GM12878 (cell line): ENCODE results near the gene IGFALS. TPM values are rescaled to one million over a fixed set of nuclear protein-coding genes. Genes with fewer than 3 reads are reported as not detected.

Source experiments
- ATAC-seq: fragments of 200-7000 bp; cut with Tn5 transposase; 3 replicates; pipeline ENCODE4 v1.9.1; 2020; ENCODE audit warnings: mild to moderate bottlenecking, moderate library complexity
- BruUV-seq: library from RNA; stranded (reverse); fragments of 400-500 nt; replicated peaks from 2 replicates; lab custom pipeline; 2021; lab: Mats Ljungman, UMichigan
- CTCF ChIA-PET: fragments of 300-600 bp; sonication (Branson Sonifier 250); formaldehyde crosslinking; extraction: SDS; loops from one replicate; lab custom pipeline; 2021; ENCODE audit warnings: inconsistent platforms; lab: Yijun Ruan, JAX
- POLR2A ChIA-PET: fragments of 350-600 bp; formaldehyde crosslinking; extraction: SDS; loops from one replicate; lab custom pipeline; 2021; ENCODE audit warnings: inconsistent platforms; lab: Charles Lee
- RAD21 ChIA-PET: fragments of 300-600 bp; sonication (Branson Sonifier 250); formaldehyde crosslinking; loops from one replicate; lab custom pipeline; 2023; ENCODE audit warnings: antibody characterized with exemption; ENCODE audit not compliant: unreplicated experiment; lab: Charles Lee
- SMC1A ChIA-PET: fragments of 300-600 bp; sonication (Branson Sonifier 250); formaldehyde crosslinking; loops from one replicate; lab custom pipeline; 2023; ENCODE audit not compliant: unreplicated experiment, uncharacterized antibody; lab: Charles Lee
- DNase-seq: peaks from one replicate; pipeline ENCODE4 v3.0.0-alpha.2; 2011; ENCODE audit warnings: low read depth, low spot score
- FAIRE-seq: peaks from 3 replicates; lab custom pipeline; 2011; peaks lifted over from hg19 to GRCh38; lab: Jason Lieb, UNC
- H2AFZ ChIP-seq: 2 replicates; pipeline ENCODE4 v1.6.0; 2011; ENCODE audit warnings: low read depth, low read length, control low read depth; ENCODE audit not compliant: control insufficient read depth
- H3K27ac ChIP-seq: 2 replicates; pipeline ENCODE4 v1.5.1; 2011; ENCODE audit warnings: control low read depth; ENCODE audit not compliant: control insufficient read depth, insufficient read depth
- H3K27me3 ChIP-seq, 2 experiments: replicated peaks in 1 of 2; 2 replicates each; pipeline versions ENCODE4 v1.6.0 to v1.6.1; 2011; ENCODE audit warnings: low read length in 1 of 2; ENCODE audit not compliant: control insufficient read depth in 2 of 2, insufficient read depth in 2 of 2
- H3K36me3 ChIP-seq, 2 experiments: 2 replicates each; pipeline ENCODE4 v1.5.1; 2011; ENCODE audit warnings: low read length in 1 of 2; ENCODE audit not compliant: control insufficient read depth in 2 of 2, insufficient read depth in 2 of 2
- H3K4me1 ChIP-seq: 2 replicates; pipeline ENCODE4 v1.6.1; 2011; ENCODE audit warnings: mild to moderate bottlenecking, low read length, moderate library complexity, mixed read lengths; ENCODE audit not compliant: control insufficient read depth, insufficient read depth
- H3K4me2 ChIP-seq: 2 replicates; pipeline ENCODE4 v1.6.0; 2011; ENCODE audit warnings: control low read depth; ENCODE audit not compliant: control insufficient read depth, insufficient read depth
- H3K4me3 ChIP-seq: fragments of 200-600 bp; sonication (generic); 2 replicates; pipeline ENCODE4 v1.5.1; 2016
- H3K79me2 ChIP-seq: 2 replicates; pipeline ENCODE4 v1.6.0; 2011; ENCODE audit warnings: low read length; ENCODE audit not compliant: control insufficient read depth, insufficient read depth
- H3K9ac ChIP-seq: 2 replicates; pipeline ENCODE4 v1.8.0; 2011; ENCODE audit warnings: low read length, control low read depth, mixed read lengths; ENCODE audit not compliant: control insufficient read depth, insufficient read depth
- H3K9me3 ChIP-seq: replicated peaks from 3 replicates; pipeline ENCODE4 v1.5.1; 2011; ENCODE audit warnings: mild to moderate bottlenecking, low read length; ENCODE audit not compliant: control insufficient read depth, insufficient read depth
- H4K20me1 ChIP-seq: 2 replicates; pipeline ENCODE4 v1.6.0; 2011; ENCODE audit not compliant: control insufficient read depth, insufficient read depth
- ATF3 ChIP-seq: IDR thresholded peaks from 2 replicates; pipeline ENCODE4 v1.6.1; 2011; ENCODE audit warnings: low read depth, mild to moderate bottlenecking, low read length, moderate library complexity, borderline replicate concordance; ENCODE audit errors: extremely low read depth
- EGR1 ChIP-seq, 2 experiments: IDR thresholded peaks; 1 replicate in 1 of 2; 2 replicates in 1 of 2; pipeline ENCODE4 v1.6.1; 2011 to 2012; ENCODE audit warnings: low read depth in 2 of 2, low read length in 2 of 2, borderline replicate concordance in 1 of 2, mild to moderate bottlenecking in 1 of 2, moderate library complexity in 1 of 2
- ELK1 ChIP-seq: IDR thresholded peaks from 2 replicates; pipeline ENCODE4 v1.6.1; 2012; ENCODE audit warnings: low read depth, low read length, improper control_type of control experiment
- HDGF ChIP-seq: fragments of 450-650 bp; IDR thresholded peaks from 2 replicates; pipeline ENCODE4 v1.6.1; 2016; ENCODE audit warnings: antibody characterized with exemption
- JUNB ChIP-seq: IDR thresholded peaks from 2 replicates; pipeline ENCODE4 v1.6.1; 2016; ENCODE audit warnings: antibody characterized with exemption, mild to moderate bottlenecking
- JUND ChIP-seq: IDR thresholded peaks from 2 replicates; pipeline ENCODE4 v1.6.1; 2012; ENCODE audit warnings: low read depth, mild to moderate bottlenecking, low read length, improper control_type of control experiment, moderate library complexity
- MYB ChIP-seq: fragments of 150-350 bp; IDR thresholded peaks from 2 replicates; pipeline ENCODE4 v1.6.1; 2014; ENCODE audit warnings: mild to moderate bottlenecking, low read depth, low read length, borderline replicate concordance
- MYC ChIP-seq: IDR thresholded peaks from 2 replicates; pipeline ENCODE4 v1.6.1; 2011; ENCODE audit warnings: mild to moderate bottlenecking, low read length, moderate library complexity, inconsistent platforms; ENCODE audit not compliant: insufficient read depth, insufficient replicate concordance, insufficient read length, severe bottlenecking
- NR2C1 ChIP-seq: fragments of 450-650 bp; IDR thresholded peaks from 2 replicates; pipeline ENCODE4 v1.6.1; 2017; ENCODE audit warnings: antibody characterized with exemption, mild to moderate bottlenecking, moderate library complexity
- NR2C2 ChIP-seq: IDR thresholded peaks from 2 replicates; pipeline ENCODE4 v1.6.1; 2011; ENCODE audit warnings: borderline replicate concordance, low read depth; ENCODE audit not compliant: control insufficient read depth, insufficient read length
- SMARCA5 ChIP-seq: fragments of 450-650 bp; IDR thresholded peaks from 2 replicates; pipeline ENCODE4 v1.6.1; 2017; ENCODE audit warnings: mild to moderate bottlenecking
- SPI1 ChIP-seq: IDR thresholded peaks from 2 replicates; pipeline ENCODE4 v1.6.1; 2011; ENCODE audit warnings: low read depth, mild to moderate bottlenecking, low read length, moderate library complexity, borderline replicate concordance; ENCODE audit not compliant: insufficient read depth
- TCF7 ChIP-seq: IDR thresholded peaks from 2 replicates; pipeline ENCODE4 v1.6.1; 2014; ENCODE audit warnings: antibody characterized with exemption, borderline replicate concordance
- ZNF207 ChIP-seq: fragments of 450-650 bp; IDR thresholded peaks from 2 replicates; pipeline ENCODE4 v1.6.1; 2014; ENCODE audit warnings: antibody characterized with exemption, mild to moderate bottlenecking, borderline replicate concordance
- ZNF384 ChIP-seq: IDR thresholded peaks from 2 replicates; pipeline ENCODE4 v1.6.1; 2012; ENCODE audit warnings: low read depth, mild to moderate bottlenecking, low read length, improper control_type of control experiment, borderline replicate concordance
- ZZZ3 ChIP-seq: IDR thresholded peaks from 2 replicates; pipeline ENCODE4 v1.6.1; 2011; ENCODE audit warnings: low read depth; ENCODE audit not compliant: control insufficient read depth, insufficient read length
- WGBS: methylation state at CpG from one replicate; pipeline ENCODE4 v1.1.6; 2016; ENCODE audit warnings: low lambda C conversion rate; ENCODE audit not compliant: insufficient replicate concordance, insufficient coverage; ENCODE audit errors: missing lambda C conversion rate; 5-methylcytosine and 5-hydroxymethylcytosine counted together
- in situ Hi-C: fragments of 300-500 bp; cut with MboI; formaldehyde crosslinking; loops from 9 replicates; pipeline ENCODE4 v1.14.3; 2018; ENCODE audit warnings: mixed read lengths
- intact Hi-C: fragments of 100-400 bp; cut with micrococcal nuclease; formaldehyde crosslinking; loops from one replicate; pipeline ENCODE4 v1.14.2; 2022; ENCODE audit not compliant: unreplicated experiment
- polyA plus RNA-seq, 11 experiments: library from polyadenylated mRNA; depleted of rRNA in 4 of 11; unstranded in 6 of 11; stranded (reverse) in 5 of 11; fragments of >200 nt; fragmentation: Nextera tagmentation in 4 of 11; fragmentation: Illumina TruSeq in 1 of 11; extraction: Ambion mirVana in 4 of 11; extraction: Trizol in 1 of 11; gene quantifications; 1 replicate in 1 of 11; 2 replicates in 10 of 11; pipeline versions ENCODE4 v1.2.1 to v1.2.3, GENCODE V29; 2011 to 2016; ENCODE audit warnings: inconsistent platforms in 2 of 11, missing spikeins in 2 of 11, low read depth in 1 of 11
- total RNA-seq, 4 experiments: library from RNA; depleted of rRNA in 3 of 4; stranded (reverse); fragments of >200 nt in 3 of 4; fragmentation: Illumina TruSeq in 1 of 4; extraction: Trizol in 1 of 4; gene quantifications; 2 replicates each; pipeline versions ENCODE4 v1.2.1 to v1.2.3, GENCODE V29; 2013 to 2021
- TF ChIP-seq, protein P1 (sequence below): fragments of 450-650 bp; IDR thresholded peaks from 2 replicates; pipeline ENCODE4 v1.6.1; 2017; ENCODE audit warnings: mild to moderate bottlenecking, low read depth, inconsistent platforms; ENCODE audit not compliant: poor library complexity, severe bottlenecking
- TF ChIP-seq, protein P2 (sequence below), 3 experiments: IDR thresholded peaks in 2 of 3; conservative IDR thresholded peaks in 1 of 3; 2 replicates each; pipeline ENCODE4 v1.5.1; 2011; ENCODE audit warnings: low read depth in 3 of 3, low read length in 3 of 3, mild to moderate bottlenecking in 3 of 3, control low read depth in 2 of 3, moderate library complexity in 2 of 3, inconsistent platforms in 1 of 3, mixed read lengths in 1 of 3; ENCODE audit not compliant: control insufficient read depth in 2 of 3, insufficient read depth in 1 of 3; ENCODE audit errors: extremely low read depth in 1 of 3

IGFALS gene
- total and polyA plus RNA-seq, 10 of the 15 experiments (the other 5 are each of a cell fraction or from before 2014, with no cell fraction given) = 0.04 to 0.11 TPM; not detected in 8

DNA sequence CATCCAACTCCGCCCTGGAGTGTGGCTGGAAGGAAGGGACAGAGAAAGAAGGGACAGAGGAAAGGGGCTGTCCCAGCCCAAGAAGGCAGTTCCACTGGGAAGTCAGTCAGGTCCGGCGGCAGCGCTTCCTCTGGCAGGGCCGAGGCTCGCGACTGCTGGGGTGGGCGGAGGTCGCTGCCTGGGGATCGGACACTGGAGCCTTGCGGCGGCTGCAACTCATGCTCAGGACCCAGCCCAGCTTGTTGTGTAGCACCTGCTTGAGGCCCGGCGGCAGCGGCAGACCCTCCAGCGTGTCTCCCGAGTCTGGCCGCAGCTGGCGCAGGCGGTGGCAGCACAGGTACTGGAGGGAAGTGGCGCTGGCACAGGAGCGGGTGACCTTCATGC lies 16.5 kb downstream of the IGFALS start:
- peaks cover 3 to 8% of the 10 kb centered on the region in 2 experiments; a peak in 3 of 4 replicates for H3K36me3 ChIP-seq
- no peak overlapping the region for H3K27ac ChIP-seq
- H3K4me3 ChIP-seq = no peak overlapping the region
- no peaks in the 10 kb centered on the region for H3K27me3 ChIP-seq
- no peak for TF ChIP-seq ATF3
- no peak for TF ChIP-seq JUNB
- TF ChIP-seq, protein P1, sequence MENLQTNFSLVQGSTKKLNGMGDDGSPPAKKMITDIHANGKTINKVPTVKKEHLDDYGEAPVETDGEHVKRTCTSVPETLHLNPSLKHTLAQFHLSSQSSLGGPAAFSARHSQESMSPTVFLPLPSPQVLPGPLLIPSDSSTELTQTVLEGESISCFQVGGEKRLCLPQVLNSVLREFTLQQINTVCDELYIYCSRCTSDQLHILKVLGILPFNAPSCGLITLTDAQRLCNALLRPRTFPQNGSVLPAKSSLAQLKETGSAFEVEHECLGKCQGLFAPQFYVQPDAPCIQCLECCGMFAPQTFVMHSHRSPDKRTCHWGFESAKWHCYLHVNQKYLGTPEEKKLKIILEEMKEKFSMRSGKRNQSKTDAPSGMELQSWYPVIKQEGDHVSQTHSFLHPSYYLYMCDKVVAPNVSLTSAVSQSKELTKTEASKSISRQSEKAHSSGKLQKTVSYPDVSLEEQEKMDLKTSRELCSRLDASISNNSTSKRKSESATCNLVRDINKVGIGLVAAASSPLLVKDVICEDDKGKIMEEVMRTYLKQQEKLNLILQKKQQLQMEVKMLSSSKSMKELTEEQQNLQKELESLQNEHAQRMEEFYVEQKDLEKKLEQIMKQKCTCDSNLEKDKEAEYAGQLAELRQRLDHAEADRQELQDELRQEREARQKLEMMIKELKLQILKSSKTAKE = no peak
- no peak for TF ChIP-seq MYC
- no peak for TF ChIP-seq ZNF384
- no peak for TF ChIP-seq ZNF207
- no peak for TF ChIP-seq TCF7
- TF ChIP-seq, protein P2, sequence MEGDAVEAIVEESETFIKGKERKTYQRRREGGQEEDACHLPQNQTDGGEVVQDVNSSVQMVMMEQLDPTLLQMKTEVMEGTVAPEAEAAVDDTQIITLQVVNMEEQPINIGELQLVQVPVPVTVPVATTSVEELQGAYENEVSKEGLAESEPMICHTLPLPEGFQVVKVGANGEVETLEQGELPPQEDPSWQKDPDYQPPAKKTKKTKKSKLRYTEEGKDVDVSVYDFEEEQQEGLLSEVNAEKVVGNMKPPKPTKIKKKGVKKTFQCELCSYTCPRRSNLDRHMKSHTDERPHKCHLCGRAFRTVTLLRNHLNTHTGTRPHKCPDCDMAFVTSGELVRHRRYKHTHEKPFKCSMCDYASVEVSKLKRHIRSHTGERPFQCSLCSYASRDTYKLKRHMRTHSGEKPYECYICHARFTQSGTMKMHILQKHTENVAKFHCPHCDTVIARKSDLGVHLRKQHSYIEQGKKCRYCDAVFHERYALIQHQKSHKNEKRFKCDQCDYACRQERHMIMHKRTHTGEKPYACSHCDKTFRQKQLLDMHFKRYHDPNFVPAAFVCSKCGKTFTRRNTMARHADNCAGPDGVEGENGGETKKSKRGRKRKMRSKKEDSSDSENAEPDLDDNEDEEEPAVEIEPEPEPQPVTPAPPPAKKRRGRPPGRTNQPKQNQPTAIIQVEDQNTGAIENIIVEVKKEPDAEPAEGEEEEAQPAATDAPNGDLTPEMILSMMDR (IDR thresholded peaks at IDR 0.05 in 2 of 3, conservative IDR thresholded peaks at IDR 0.05 in 1 of 3; ENCODE audit: control insufficient read depth in 2 of 3, extremely low read depth in 1 of 3, insufficient read depth in 1 of 3, low read depth in 3 of 3, low read length in 3 of 3) = no peak
- TF ChIP-seq MYB = no peak
- TF ChIP-seq NR2C1 = no peak
- no peak for TF ChIP-seq HDGF
- TF ChIP-seq SPI1 = no peak
- TF ChIP-seq EGR1 (IDR thresholded peaks at IDR 0.05; ENCODE audit: borderline replicate concordance in 1 of 2, low read depth in 2 of 2, low read length in 2 of 2) = no peak
- no peak for TF ChIP-seq JUND
- no peak for TF ChIP-seq NR2C2
- TF ChIP-seq SMARCA5 = no peak
- no peak for TF ChIP-seq ZZZ3
- TF ChIP-seq ELK1 = no peak
- FAIRE-seq = no peak
- BruUV-seq = no TSS peak
- SMC1A ChIA-PET = no interaction called here
- no peaks in the 10 kb centered on the region for H3K9me3 ChIP-seq
- DNase-seq = no peak
- H3K9ac ChIP-seq = no peak overlapping the region
- in situ Hi-C loops = no loop called here
- POLR2A ChIA-PET = interaction anchor here (0.5 kb wide), 1 partner anchor 72 kb away, joined by 3 read pairs; no protein-coding TSS in a partner anchor
- no peak for ATAC-seq
- RAD21 ChIA-PET = no interaction called here
- whole genome bisulfite sequencing = 95% methylated on average over 22 of the region's 22 CpGs
- H2AFZ ChIP-seq = no peak overlapping the region
- H3K4me2 ChIP-seq = no peak overlapping the region
- H4K20me1 ChIP-seq = no peaks in the 10 kb centered on the region
- CTCF ChIA-PET = no interaction called here
- H3K79me2 ChIP-seq = peaks cover 28% of the 10 kb centered on the region
- peaks cover 17% of the 10 kb centered on the region for H3K4me1 ChIP-seq
- intact Hi-C loops = no loop called here
